CD4-positive, alpha-beta T cell (primary cell): ENCODE measurements around the gene FBXW2. TPM values are rescaled to one million over a fixed set of nuclear protein-coding genes. Genes with fewer than 3 reads are reported as not detected.

Experiments
- ATAC-seq: fragments of 200-7000 bp; cut with Tn5 transposase; one replicate; pipeline ENCODE4 v1.10.0; 2022; ENCODE audit warnings: mild to moderate bottlenecking; ENCODE audit not compliant: poor library complexity
- CTCF ChIA-PET: fragments of 350-600 bp; sonication (Branson Sonifier 250); formaldehyde crosslinking; loops from one replicate; lab custom pipeline; 2021; ENCODE audit warnings: antibody characterized with exemption, inconsistent platforms; lab: Charles Lee
- POLR2A ChIA-PET: fragments of 350-600 bp; sonication (Branson Sonifier 250); formaldehyde crosslinking; loops from one replicate; lab custom pipeline; 2021; ENCODE audit warnings: antibody characterized with exemption, inconsistent platforms; lab: Charles Lee
- DNase-seq, 14 experiments: peaks; one replicate each; pipeline ENCODE4 v3.0.0-alpha.2; 2013 to 2020; ENCODE audit warnings: mixed read lengths in 2 of 14
- H3K27ac ChIP-seq, 2 donors: one replicate each; pipeline versions ENCODE4 v1.5.1 to v1.7.0; 2013; ENCODE audit warnings: low read length in 2 of 2, low read depth in 1 of 2, mild to moderate bottlenecking in 1 of 2
- H3K27me3 ChIP-seq, 2 experiments: 1 replicate in 1 of 2; 2 replicates in 1 of 2; pipeline versions ENCODE4 v1.6.1 to v1.7.0; 2013; ENCODE audit warnings: low read length in 2 of 2, control low read depth in 1 of 2, mild to moderate bottlenecking in 1 of 2, moderate library complexity in 1 of 2; ENCODE audit not compliant: insufficient read depth in 2 of 2, control insufficient read depth in 1 of 2
- H3K36me3 ChIP-seq: one replicate; pipeline ENCODE4 v1.6.1; 2013; ENCODE audit warnings: low read length, control low read depth; ENCODE audit not compliant: insufficient read depth
- H3K4me1 ChIP-seq: one replicate; pipeline ENCODE4 v1.6.1; 2013; ENCODE audit warnings: low read length, control low read depth; ENCODE audit not compliant: insufficient read depth
- H3K4me3 ChIP-seq: one replicate; pipeline ENCODE4 v1.5.1; 2013; ENCODE audit warnings: mild to moderate bottlenecking, low read length, moderate library complexity
- H3K9me3 ChIP-seq, 2 experiments: 1 replicate in 1 of 2; 2 replicates in 1 of 2; pipeline versions ENCODE4 v1.6.1 to v1.7.0; 2013; ENCODE audit warnings: low read length in 2 of 2, mild to moderate bottlenecking in 2 of 2, control low read depth in 1 of 2, moderate library complexity in 1 of 2; ENCODE audit not compliant: control insufficient read depth in 1 of 2, insufficient read depth in 1 of 2
- H3K27ac Mint-ChIP-seq: one replicate; pipeline ENCODE4 v1.8.0; 2020; ENCODE audit warnings: mixed read lengths
- H3K27me3 Mint-ChIP-seq: one replicate; pipeline ENCODE4 v1.8.0; 2021; ENCODE audit warnings: mixed read lengths
- H3K36me3 Mint-ChIP-seq: one replicate; pipeline ENCODE4 v1.8.0; 2021; ENCODE audit warnings: low read depth, mixed read lengths
- H3K4me1 Mint-ChIP-seq: one replicate; pipeline ENCODE4 v1.8.0; 2021; ENCODE audit warnings: low read depth, mixed read lengths
- H3K4me3 Mint-ChIP-seq: one replicate; pipeline ENCODE4 v1.8.0; 2020; ENCODE audit warnings: mild to moderate bottlenecking, mixed read lengths
- H3K9me3 Mint-ChIP-seq: one replicate; pipeline ENCODE4 v1.8.0; 2020; ENCODE audit warnings: mixed read lengths
- intact Hi-C, 2 experiments: fragments of 100-400 bp; cut with DNase I in 1 of 2; cut with micrococcal nuclease in 1 of 2; formaldehyde crosslinking; loops; one replicate each; pipeline versions ENCODE4 v1.15.1 to v1.9.0; 2023 to 2025; cut with DNase I, micrococcal nuclease
- total RNA-seq, 174 experiments: library from RNA in 2 of 174; stranded (reverse) in 2 of 174; gene quantifications; one replicate each; pipeline ENCODE4 v1.2.3 and lab custom pipeline; 2021 to 2026
- TF ChIP-seq, protein P1 (sequence below): fragments of 200-600 bp; IDR thresholded peaks from one replicate; pipeline ENCODE4 v1.8.0; 2022; ENCODE audit warnings: antibody characterized with exemption, mild to moderate bottlenecking

The FBXW2 gene
- total RNA-seq, 2 experiments from 2014 or later, result 58.7 to 64.7 TPM

DNA sequence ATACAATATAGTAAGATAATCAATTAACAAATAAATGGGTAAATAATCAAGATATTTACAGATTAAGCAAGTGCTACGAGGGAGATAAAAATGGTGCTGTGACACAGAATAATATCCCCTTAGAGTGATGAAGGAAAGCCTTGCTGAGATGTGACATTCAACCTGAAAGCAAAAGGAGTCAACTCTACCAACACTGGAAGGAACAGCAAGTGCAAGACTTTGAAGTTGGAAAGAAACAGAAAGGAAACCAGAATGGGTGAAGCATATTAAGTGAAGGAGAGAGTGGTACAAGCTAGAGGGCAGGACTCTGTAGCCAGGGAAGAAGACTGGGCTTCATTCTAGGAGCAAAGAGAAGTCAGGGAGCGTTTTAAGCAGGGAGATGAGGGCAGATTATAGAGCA lies 66.7 kb downstream of the FBXW2 start:
- TF ChIP-seq, protein P1, sequence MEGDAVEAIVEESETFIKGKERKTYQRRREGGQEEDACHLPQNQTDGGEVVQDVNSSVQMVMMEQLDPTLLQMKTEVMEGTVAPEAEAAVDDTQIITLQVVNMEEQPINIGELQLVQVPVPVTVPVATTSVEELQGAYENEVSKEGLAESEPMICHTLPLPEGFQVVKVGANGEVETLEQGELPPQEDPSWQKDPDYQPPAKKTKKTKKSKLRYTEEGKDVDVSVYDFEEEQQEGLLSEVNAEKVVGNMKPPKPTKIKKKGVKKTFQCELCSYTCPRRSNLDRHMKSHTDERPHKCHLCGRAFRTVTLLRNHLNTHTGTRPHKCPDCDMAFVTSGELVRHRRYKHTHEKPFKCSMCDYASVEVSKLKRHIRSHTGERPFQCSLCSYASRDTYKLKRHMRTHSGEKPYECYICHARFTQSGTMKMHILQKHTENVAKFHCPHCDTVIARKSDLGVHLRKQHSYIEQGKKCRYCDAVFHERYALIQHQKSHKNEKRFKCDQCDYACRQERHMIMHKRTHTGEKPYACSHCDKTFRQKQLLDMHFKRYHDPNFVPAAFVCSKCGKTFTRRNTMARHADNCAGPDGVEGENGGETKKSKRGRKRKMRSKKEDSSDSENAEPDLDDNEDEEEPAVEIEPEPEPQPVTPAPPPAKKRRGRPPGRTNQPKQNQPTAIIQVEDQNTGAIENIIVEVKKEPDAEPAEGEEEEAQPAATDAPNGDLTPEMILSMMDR, result no peak
- CTCF ChIA-PET, result no interaction called here

DNA sequence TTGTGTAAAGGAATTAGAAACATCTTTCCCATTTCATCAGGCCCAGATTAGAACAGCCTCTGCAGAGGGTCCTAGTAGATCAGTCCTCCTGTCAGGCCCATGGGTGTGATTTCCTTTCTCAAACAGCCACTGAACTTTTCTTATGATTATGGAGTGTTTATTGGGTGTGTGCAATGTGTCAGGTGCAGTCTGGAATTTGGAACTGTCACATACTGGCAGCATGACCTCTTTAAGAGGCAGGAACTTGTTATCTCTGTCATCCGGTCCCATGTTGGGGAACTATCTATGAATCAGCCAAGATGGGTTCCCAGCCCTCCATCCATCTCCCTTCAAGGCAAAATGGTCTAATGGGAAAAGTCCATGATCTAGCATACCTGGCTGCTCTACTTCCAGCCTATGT lies 67.3 kb downstream of the FBXW2 start:
- Mint-ChIP-seq H3K27me3 (no peaks in the 10 kb centered on the region), H3K4me3 (no peak overlapping the region), H3K36me3 (no peaks in the 10 kb centered on the region), H3K4me1 (no peaks in the 10 kb centered on the region), H3K9me3 (no peaks in the 10 kb centered on the region), H3K27ac (no peak overlapping the region)
- TF ChIP-seq, protein P1, result no peak
- no peak for DNase-seq
- ChIA-PET POLR2A (no interaction called here), CTCF (no interaction called here)
- no peak overlapping the region for H3K4me3 ChIP-seq
- ATAC-seq, result no peak
- intact Hi-C loops, result no loop called here
- no peak overlapping the region for H3K27ac ChIP-seq
- H3K27me3 ChIP-seq, result no peaks in the 10 kb centered on the region
- no peaks in the 10 kb centered on the region for H3K4me1 ChIP-seq
- no peaks in the 10 kb centered on the region for H3K9me3 ChIP-seq
- no peaks in the 10 kb centered on the region for H3K36me3 ChIP-seq

More for the DNA sequence above, 66.7 kb downstream of the FBXW2 start:
- no peak for ATAC-seq
- intact Hi-C loops, result no loop called here
- no peak overlapping the region for H3K4me3 Mint-ChIP-seq
- no peaks in the 10 kb centered on the region for H3K36me3 Mint-ChIP-seq
- Histone ChIP-seq H3K9me3 (no peaks in the 10 kb centered on the region), H3K4me3 (no peak overlapping the region), H3K4me1 (no peaks in the 10 kb centered on the region), H3K36me3 (no peaks in the 10 kb centered on the region), H3K27me3 (no peaks in the 10 kb centered on the region), H3K27ac (no peak overlapping the region)
- no peaks in the 10 kb centered on the region for H3K4me1 Mint-ChIP-seq
- POLR2A ChIA-PET, result no interaction called here
- no peaks in the 10 kb centered on the region for H3K9me3 Mint-ChIP-seq
- DNase-seq, result no peak
- H3K27ac Mint-ChIP-seq, result no peak overlapping the region
- H3K27me3 Mint-ChIP-seq, result no peaks in the 10 kb centered on the region

DNA sequence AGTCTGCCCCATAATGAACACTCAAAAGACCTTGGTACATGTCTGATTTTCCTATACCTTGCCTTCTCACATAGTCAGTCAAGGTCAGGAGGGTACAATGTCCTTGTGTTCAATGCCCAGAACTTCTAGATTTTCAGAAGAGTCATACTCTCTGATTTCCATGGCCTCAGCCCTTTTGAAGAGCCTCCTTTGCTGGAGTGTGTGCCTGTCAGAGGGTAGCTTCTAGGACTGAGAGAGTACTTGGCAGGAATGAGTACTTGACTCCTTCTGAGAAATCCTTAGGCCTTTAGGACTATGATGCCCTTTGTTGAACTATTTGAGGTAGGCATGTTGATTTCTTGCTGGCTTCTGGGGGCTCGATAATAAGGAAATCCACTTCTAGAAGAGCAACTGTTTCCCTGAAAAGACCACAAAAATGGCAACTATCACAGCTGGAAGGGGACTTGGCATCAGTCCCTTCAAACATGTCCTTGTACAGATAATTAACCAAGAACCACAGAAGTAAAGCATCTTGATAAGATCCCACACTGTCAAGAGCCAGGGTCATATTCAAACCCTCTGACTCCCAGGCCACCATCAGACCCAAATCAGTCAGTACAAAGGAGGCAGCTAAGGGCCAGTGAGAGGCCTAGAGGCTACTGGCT lies 68.3 kb downstream of the FBXW2 start:
- H3K27ac Mint-ChIP-seq, result no peak overlapping the region
- H3K27me3 Mint-ChIP-seq, result no peaks in the 10 kb centered on the region
- H3K4me1 Mint-ChIP-seq, result no peaks in the 10 kb centered on the region
- ChIA-PET CTCF (no interaction called here), POLR2A (no interaction called here)
- no peak overlapping the region for H3K4me3 Mint-ChIP-seq
- intact Hi-C loops, result no loop called here
- Histone ChIP-seq H3K4me1 (no peaks in the 10 kb centered on the region), H3K36me3 (no peaks in the 10 kb centered on the region), H3K9me3 (no peaks in the 10 kb centered on the region), H3K27ac (no peak overlapping the region), H3K4me3 (no peak overlapping the region), H3K27me3 (no peaks in the 10 kb centered on the region)
- no peaks in the 10 kb centered on the region for H3K9me3 Mint-ChIP-seq
- no peaks in the 10 kb centered on the region for H3K36me3 Mint-ChIP-seq
- no peak for DNase-seq
- no peak for ATAC-seq
- TF ChIP-seq, protein P1, result no peak
